K562 (cell line): ENCODE results near the gene IGF2BP3. TPM values are rescaled to one million over a fixed set of nuclear protein-coding genes. Genes with fewer than 3 reads are reported as not detected.
A peak's percentile ranks its signal among the peaks of the same experiment; 100 is the strongest.

Source experiments
- ATAC-seq: fragments of 200-7000 bp; cut with Tn5 transposase; 3 replicates; pipeline ENCODE4 v1.9.1; 2020; ENCODE audit warnings: moderate library complexity
- BruUV-seq: library from RNA; stranded (reverse); fragments of 400-500 nt; replicated peaks from 2 replicates; lab custom pipeline; 2021; lab: Mats Ljungman, UMichigan
- CTCF ChIA-PET: fragments of 300-600 bp; formaldehyde crosslinking; extraction: SDS; loops from one replicate; lab custom pipeline; 2021; ENCODE audit warnings: low intra/inter-chr PET ratio; lab: Yijun Ruan, JAX
- POLR2A ChIA-PET: fragments of 300-600, 350-650 bp; sonication (Branson Sonifier 250); formaldehyde crosslinking; extraction: SDS; loops from one replicate; lab custom pipeline; 2021; ENCODE audit warnings: antibody characterized with exemption, inconsistent platforms; lab: Yijun Ruan, JAX
- DNase-seq, 4 experiments: peaks; one replicate each; pipeline versions ENCODE4 v3.0.0 to v3.0.0-alpha.2; 2011 to 2018; ENCODE audit warnings: low spot score in 3 of 4, mixed read lengths in 3 of 4; ENCODE audit errors: extremely low read depth in 1 of 4
- FAIRE-seq: peaks from 2 replicates; lab custom pipeline; 2011; peaks lifted over from hg19 to GRCh38; lab: Jason Lieb, UNC
- H2AFZ ChIP-seq: 2 replicates; pipeline ENCODE4 v1.6.0; 2011; ENCODE audit warnings: low read depth, low read length, control low read depth, inconsistent platforms
- H3K27ac ChIP-seq: fragments of 200-600 bp; 3 replicates; pipeline ENCODE4 v1.8.0; 2011; ENCODE audit warnings: low read depth, mild to moderate bottlenecking, control low read depth, inconsistent platforms, low read length, moderate library complexity, mixed read lengths; ENCODE audit errors: extremely low read depth
- H3K27me3 ChIP-seq, 2 experiments: fragments of 300-600 bp in 1 of 2; 2 replicates in 1 of 2; 3 replicates in 1 of 2; pipeline versions ENCODE4 v1.6.0 to v1.8.0; 2011; ENCODE audit warnings: inconsistent platforms in 2 of 2, low read length in 2 of 2, mild to moderate bottlenecking in 1 of 2, mixed read lengths in 1 of 2, moderate library complexity in 1 of 2; ENCODE audit not compliant: control insufficient read depth in 2 of 2, insufficient read depth in 2 of 2
- H3K36me3 ChIP-seq: fragments of 300-600 bp; 3 replicates; pipeline ENCODE4 v1.8.0; 2011; ENCODE audit warnings: mild to moderate bottlenecking, low read length, inconsistent platforms; ENCODE audit not compliant: control insufficient read depth, insufficient read depth
- H3K4me1 ChIP-seq, 2 experiments: fragments of 200-600 bp in 1 of 2; replicated peaks in 1 of 2; 2 replicates in 1 of 2; 3 replicates in 1 of 2; pipeline versions ENCODE4 v1.5.1 to v1.8.0; 2011; ENCODE audit warnings: inconsistent platforms in 2 of 2, low read length in 2 of 2, mild to moderate bottlenecking in 1 of 2, mixed read lengths in 1 of 2, moderate library complexity in 1 of 2; ENCODE audit not compliant: control insufficient read depth in 2 of 2, insufficient read depth in 2 of 2
- H3K4me2 ChIP-seq: 2 replicates; pipeline ENCODE4 v1.6.1; 2011; ENCODE audit warnings: low read length, control low read depth, inconsistent platforms, mixed read lengths; ENCODE audit not compliant: insufficient read depth
- H3K4me3 ChIP-seq: fragments of 200-600 bp; sonication (generic), shearing (Covaris generic); 2 replicates; pipeline ENCODE4 v1.5.1; 2016; ENCODE audit warnings: control low read depth, inconsistent platforms
- H3K79me2 ChIP-seq: fragments of 200-600 bp; 3 replicates; pipeline ENCODE4 v1.8.0; 2011; ENCODE audit warnings: low read length, inconsistent platforms; ENCODE audit not compliant: control insufficient read depth, insufficient read depth
- H3K9ac ChIP-seq, 2 experiments: 2 replicates each; pipeline versions ENCODE4 v1.6.0 to v1.6.1; 2011; ENCODE audit warnings: low read depth in 2 of 2, low read length in 2 of 2, control low read depth in 1 of 2, inconsistent platforms in 1 of 2, mild to moderate bottlenecking in 1 of 2, mixed read lengths in 1 of 2; ENCODE audit not compliant: insufficient read depth in 1 of 2
- H3K9me1 ChIP-seq: one replicate; pipeline ENCODE4 v1.6.0; 2011; ENCODE audit warnings: inconsistent platforms, mild to moderate bottlenecking, low read length, moderate library complexity; ENCODE audit not compliant: control insufficient read depth, insufficient read depth
- H3K9me3 ChIP-seq: replicated peaks from 2 replicates; pipeline ENCODE4 v1.5.1; 2011; ENCODE audit warnings: low read depth, low read length, inconsistent platforms; ENCODE audit not compliant: control insufficient read depth, insufficient read depth
- H4K20me1 ChIP-seq: replicated peaks from 2 replicates; pipeline ENCODE4 v1.6.1; 2011; ENCODE audit warnings: low read length, inconsistent platforms, mixed read lengths; ENCODE audit not compliant: control insufficient read depth, insufficient read depth
- ELF1 ChIP-seq: fragments of 200-800 bp; sonication (Bioruptor generic); IDR thresholded peaks from 2 replicates; pipeline ENCODE4 v1.6.1; 2016; ENCODE audit warnings: missing genetic modification characterization, missing compliant biosample characterization
- EP400 ChIP-seq: fragments of 450-650 bp; IDR thresholded peaks from 2 replicates; pipeline ENCODE4 v1.6.1; 2017; ENCODE audit warnings: antibody characterized with exemption, mild to moderate bottlenecking, moderate library complexity
- EZH2 ChIP-seq: IDR thresholded peaks from 2 replicates; pipeline ENCODE4 v1.6.1; 2012; ENCODE audit warnings: low read depth, mild to moderate bottlenecking, inconsistent platforms, low read length, borderline replicate concordance
- FOXP1 ChIP-seq: sonication (generic); formaldehyde crosslinking; IDR thresholded peaks from 2 replicates; pipeline ENCODE4 v1.8.0; 2022; ENCODE audit warnings: mild to moderate bottlenecking, missing genetic modification reagents
- NFE2 ChIP-seq: IDR thresholded peaks from 2 replicates; pipeline ENCODE4 v1.6.1; 2014; ENCODE audit warnings: antibody characterized with exemption, low read depth
- NFRKB ChIP-seq: fragments of 450-650 bp; IDR thresholded peaks from 2 replicates; pipeline ENCODE4 v1.6.1; 2016; ENCODE audit warnings: low read depth
- PBX2 ChIP-seq, 2 experiments: IDR thresholded peaks in 1 of 2; conservative IDR thresholded peaks in 1 of 2; 2 replicates each; pipeline ENCODE4 v1.6.1; 2016; ENCODE audit warnings: low read depth in 2 of 2, mild to moderate bottlenecking in 1 of 2, missing compliant biosample characterization in 1 of 2, missing genetic modification characterization in 1 of 2, moderate library complexity in 1 of 2
- RAD51 ChIP-seq: fragments of 450-650 bp; IDR thresholded peaks from 2 replicates; pipeline ENCODE4 v1.7.1; 2016; ENCODE audit warnings: low read depth, mild to moderate bottlenecking, borderline replicate concordance
- SIX5 ChIP-seq, 2 experiments: IDR thresholded peaks; 2 replicates each; pipeline ENCODE4 v1.6.1; 2011; ENCODE audit warnings: low read length in 2 of 2, borderline replicate concordance in 1 of 2, low read depth in 1 of 2, mild to moderate bottlenecking in 1 of 2, moderate library complexity in 1 of 2; ENCODE audit not compliant: insufficient read depth in 1 of 2
- ZBTB17 ChIP-seq: fragments of 450-650 bp; formaldehyde crosslinking; IDR thresholded peaks from 2 replicates; pipeline ENCODE4 v1.4.0; 2020; ENCODE audit warnings: mild to moderate bottlenecking
- ZBTB7A ChIP-seq: IDR thresholded peaks from 2 replicates; pipeline ENCODE4 v1.6.1; 2011; ENCODE audit warnings: low read depth, mild to moderate bottlenecking, low read length, moderate library complexity, borderline replicate concordance; ENCODE audit not compliant: control insufficient read depth
- ZNF644 ChIP-seq: fragments of 200-800 bp; sonication (Bioruptor generic); IDR thresholded peaks from 2 replicates; pipeline ENCODE4 v1.6.1; 2016; ENCODE audit warnings: low read depth, missing genetic modification characterization, missing compliant biosample characterization
- WGBS: fragments of 100-300 bp; shearing (Covaris generic); methylation state at CpG from one replicate; pipeline ENCODE4 v1.1.6; 2016; ENCODE audit warnings: low coverage, mixed read lengths; ENCODE audit not compliant: insufficient coverage; ENCODE audit errors: missing lambda C conversion rate; 5-methylcytosine and 5-hydroxymethylcytosine counted together
- in situ Hi-C: fragments of 300-500 bp; cut with MboI; formaldehyde crosslinking; loops from 4 replicates; pipeline ENCODE4 v1.15.0; 2018; ENCODE audit warnings: inconsistent platforms, mixed read lengths
- intact Hi-C: fragments of 100-400 bp; cut with micrococcal nuclease; formaldehyde crosslinking; loops from 2 replicates; pipeline ENCODE4 v1.14.2; 2022
- polyA plus RNA-seq, 8 experiments: library from polyadenylated mRNA; depleted of rRNA in 4 of 8; stranded (reverse) in 5 of 8; unstranded in 3 of 8; fragments of >200 nt; fragmentation: Nextera tagmentation in 2 of 8; fragmentation: Illumina TruSeq in 1 of 8; extraction: Ambion mirVana in 2 of 8; extraction: Trizol in 1 of 8; gene quantifications; 2 replicates each; pipeline versions ENCODE4 v1.2.1 to v1.2.3, GENCODE V29; 2011 to 2014; ENCODE audit warnings: inconsistent platforms in 1 of 8, missing spikeins in 1 of 8
- total RNA-seq, 7 experiments: library from RNA; depleted of rRNA in 6 of 7; stranded (reverse); fragments of >200 nt in 6 of 7; fragmentation: Illumina TruSeq in 2 of 7; extraction: Trizol in 2 of 7; gene quantifications; 2 replicates each; pipeline versions ENCODE4 v1.2.1 to v1.2.3, GENCODE V29; 2011 to 2021; ENCODE audit warnings: low replicate concordance in 1 of 7

The IGF2BP3 gene
- total and polyA plus RNA-seq, 9 of the 15 experiments (the other 6 are each of a cell fraction or from before 2014, with no cell fraction given), result 8.4 to 88.1 (median 61.2) TPM

- Histone ChIP-seq H3K4me3 (no peak overlapping the region), H3K36me3 (no peaks in the 10 kb centered on the region), H3K9me3 (0 out of 2 replicates have a peak, but pooled peaks cover 1% of the 10 kb centered on the region), H3K9ac (no peak overlapping the region), H3K4me2 (no peak overlapping the region), H3K4me1 (peaks cover 0 to 2% of the 10 kb centered on the region in 2 experiments; a peak in 2 of 5 replicates), H3K27ac (no peak overlapping the region), H4K20me1 (no peaks in the 10 kb centered on the region), H2AFZ (peak overlapping the region; percentile 27; the same call in 1 of the 2 replicates), H3K9me1 (no peaks in the 10 kb centered on the region), H3K79me2 (no peaks in the 10 kb centered on the region), H3K27me3 (peaks cover 0 to 10% of the 10 kb centered on the region in 2 experiments; a peak in 1 of 5 replicates)
- TF ChIP-seq ELF1 (0 out of 2 replicates have a peak, but pooled peaks have one; percentile 29), EP400 (no peak), NFRKB (no peak)
- in situ Hi-C loops (loop anchor here (25.0 kb wide), 2 partner anchors 445 to 730 kb away; partner anchors contain the start of gene STK31), intact Hi-C loops (no loop called here)
- no peak for DNase-seq
- CTCF ChIA-PET, result no interaction called here
- WGBS, result 41% methylated on average over 2 of the region's 2 CpGs
- POLR2A ChIA-PET, result no interaction called here
- ATAC-seq, result no peak
- FAIRE-seq, result no peak
- no TSS peak for BruUV-seq
Measured at GRCh38 chr7:23267357-23267756, 202.9 kb downstream of the IGF2BP3 start.

- H3K4me2 ChIP-seq, result no peak overlapping the region
- no peak for TF ChIP-seq ZBTB17 (CRISPR knock-in tag)
- no peak for TF ChIP-seq EZH2
- TF ChIP-seq FOXP1 (CRISPR knock-in tag), result no peak
- no peak for TF ChIP-seq RAD51
- no peak for TF ChIP-seq SIX5 (IDR thresholded peaks at IDR 0.05; ENCODE audit: borderline replicate concordance in 1 of 2, insufficient read depth in 1 of 2, low read depth in 1 of 2, low read length in 2 of 2)
- no peak for TF ChIP-seq PBX2 (CRISPR knock-in tag; IDR thresholded peaks at IDR 0.05; ENCODE audit: low read depth)
- TF ChIP-seq PBX2 (tag; conservative IDR thresholded peaks at IDR 0.05; ENCODE audit: low read depth), result no peak
- no peak for TF ChIP-seq NFE2
- no peak for TF ChIP-seq ZNF644 (tag)
- TF ChIP-seq ZBTB7A, result no peak
Measured at GRCh38 chr7:23266918-23267317, 203.4 kb downstream of the IGF2BP3 start.

More at GRCh38 chr7:23266918-23267317, 203.4 kb downstream of the IGF2BP3 start:
- 0 out of 2 replicates have a peak overlapping the region, but pooled peaks have one; percentile 11 for H2AFZ ChIP-seq
- in situ Hi-C loops (loop anchor here (25.0 kb wide), 2 partner anchors 445 to 730 kb away; partner anchors contain the start of gene STK31), intact Hi-C loops (no loop called here)
- WGBS, result 82% methylated on average over 1 of the region's 2 CpGs
- CTCF ChIA-PET, result no interaction called here
- H4K20me1 ChIP-seq, result no peaks in the 10 kb centered on the region
- no peak overlapping the region for H3K4me3 ChIP-seq
- H3K27ac ChIP-seq, result no peak overlapping the region
- FAIRE-seq (no peak), DNase-seq (no peak), ATAC-seq (no peak)
- BruUV-seq, result no TSS peak
- H3K9me3 ChIP-seq, result 0 out of 2 replicates have a peak, but pooled peaks cover 1% of the 10 kb centered on the region
- H3K4me1 ChIP-seq, result peaks cover 0 to 2% of the 10 kb centered on the region in 2 experiments; a peak in 2 of 5 replicates
- no peaks in the 10 kb centered on the region for H3K79me2 ChIP-seq
- H3K9ac ChIP-seq, result no peak overlapping the region
- no peaks in the 10 kb centered on the region for H3K36me3 ChIP-seq
- POLR2A ChIA-PET, result no interaction called here
- no peaks in the 10 kb centered on the region for H3K9me1 ChIP-seq
- peaks cover 0 to 10% of the 10 kb centered on the region in 2 experiments; a peak in 1 of 5 replicates for H3K27me3 ChIP-seq
